Vagina (tissue), 2 donors: Measurements from ENCODE around the gene WDFY1.

Source experiments
- POLR2A ChIP-seq, 2 donors: fragments of 450-650 bp; IDR thresholded peaks; one replicate each; pipeline ENCODE4 v1.6.1; 2017; ENCODE audit warnings: antibody characterized with exemption in 2 of 2, mild to moderate bottlenecking in 2 of 2, moderate library complexity in 2 of 2
- POLR2AphosphoS5 ChIP-seq, 2 donors: sonication (generic); formaldehyde crosslinking; IDR thresholded peaks; one replicate each; pipeline ENCODE4 v1.9.0; 2017; ENCODE audit warnings: antibody characterized with exemption in 2 of 2, mild to moderate bottlenecking in 2 of 2, low read depth in 1 of 2; ENCODE audit not compliant: insufficient read depth in 1 of 2
- TF ChIP-seq, protein P1 (sequence below), 3 experiments: fragments of 450-650 bp in 2 of 3; fragments of 200-600 bp in 1 of 3; sonication (generic) in 1 of 3; IDR thresholded peaks; one replicate each; pipeline ENCODE4 v1.5.1; 2017 to 2019; ENCODE audit warnings: antibody characterized with exemption in 3 of 3, mild to moderate bottlenecking in 2 of 3, moderate library complexity in 2 of 3

DNA sequence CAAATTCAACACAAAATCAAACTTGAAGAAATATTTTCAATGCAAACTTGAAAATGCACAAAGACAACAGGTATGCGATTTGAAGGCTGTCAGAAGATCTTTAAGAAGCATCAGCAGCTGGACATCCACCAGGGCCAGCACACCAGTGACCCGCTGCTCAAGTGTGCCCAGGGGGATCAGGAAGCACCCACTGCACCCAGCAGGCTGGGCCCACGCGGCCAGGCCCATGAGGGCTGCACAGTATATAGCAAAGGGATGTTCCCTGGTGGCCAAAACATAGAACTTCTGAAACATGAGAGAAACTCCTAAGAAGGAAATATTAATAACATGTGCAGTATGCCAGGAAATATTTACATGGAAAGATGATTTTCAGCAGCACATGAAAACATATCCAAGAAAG, 25.0 kb downstream of the WDFY1 start:
- TF ChIP-seq, protein P1, sequence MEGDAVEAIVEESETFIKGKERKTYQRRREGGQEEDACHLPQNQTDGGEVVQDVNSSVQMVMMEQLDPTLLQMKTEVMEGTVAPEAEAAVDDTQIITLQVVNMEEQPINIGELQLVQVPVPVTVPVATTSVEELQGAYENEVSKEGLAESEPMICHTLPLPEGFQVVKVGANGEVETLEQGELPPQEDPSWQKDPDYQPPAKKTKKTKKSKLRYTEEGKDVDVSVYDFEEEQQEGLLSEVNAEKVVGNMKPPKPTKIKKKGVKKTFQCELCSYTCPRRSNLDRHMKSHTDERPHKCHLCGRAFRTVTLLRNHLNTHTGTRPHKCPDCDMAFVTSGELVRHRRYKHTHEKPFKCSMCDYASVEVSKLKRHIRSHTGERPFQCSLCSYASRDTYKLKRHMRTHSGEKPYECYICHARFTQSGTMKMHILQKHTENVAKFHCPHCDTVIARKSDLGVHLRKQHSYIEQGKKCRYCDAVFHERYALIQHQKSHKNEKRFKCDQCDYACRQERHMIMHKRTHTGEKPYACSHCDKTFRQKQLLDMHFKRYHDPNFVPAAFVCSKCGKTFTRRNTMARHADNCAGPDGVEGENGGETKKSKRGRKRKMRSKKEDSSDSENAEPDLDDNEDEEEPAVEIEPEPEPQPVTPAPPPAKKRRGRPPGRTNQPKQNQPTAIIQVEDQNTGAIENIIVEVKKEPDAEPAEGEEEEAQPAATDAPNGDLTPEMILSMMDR (IDR thresholded peaks at IDR 0.05): no peak
- TF ChIP-seq POLR2A (IDR thresholded peaks at IDR 0.05) (no peak), POLR2AphosphoS5 (IDR thresholded peaks at IDR 0.05; ENCODE audit: insufficient read depth in 1 of 2, low read depth in 1 of 2) (no peak)
